ENCODE measurements around the gene ADAMTS12.

DNA sequence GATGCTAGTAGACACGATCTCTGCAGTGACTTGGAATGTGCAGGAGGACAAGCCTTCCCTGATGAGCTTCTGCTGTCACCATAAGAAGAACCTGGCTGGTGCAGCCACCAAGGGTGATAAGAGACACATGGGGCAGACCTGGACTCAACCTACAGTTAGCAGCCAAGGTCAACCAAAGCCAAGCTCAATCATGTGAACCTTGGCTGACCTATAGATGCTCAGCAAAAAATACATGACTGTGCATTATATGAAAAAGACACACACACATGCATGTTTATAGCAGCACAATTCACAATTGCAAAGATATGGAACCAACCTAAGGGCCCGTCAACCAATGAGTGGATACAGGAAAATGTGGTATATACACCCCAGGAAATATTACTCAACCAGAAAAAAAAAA is 364.1 kb downstream of the ADAMTS12 start:
- no peak for TF ChIP-seq POLR2A (IDR thresholded peaks at IDR 0.05)
- TF ChIP-seq, protein P1, sequence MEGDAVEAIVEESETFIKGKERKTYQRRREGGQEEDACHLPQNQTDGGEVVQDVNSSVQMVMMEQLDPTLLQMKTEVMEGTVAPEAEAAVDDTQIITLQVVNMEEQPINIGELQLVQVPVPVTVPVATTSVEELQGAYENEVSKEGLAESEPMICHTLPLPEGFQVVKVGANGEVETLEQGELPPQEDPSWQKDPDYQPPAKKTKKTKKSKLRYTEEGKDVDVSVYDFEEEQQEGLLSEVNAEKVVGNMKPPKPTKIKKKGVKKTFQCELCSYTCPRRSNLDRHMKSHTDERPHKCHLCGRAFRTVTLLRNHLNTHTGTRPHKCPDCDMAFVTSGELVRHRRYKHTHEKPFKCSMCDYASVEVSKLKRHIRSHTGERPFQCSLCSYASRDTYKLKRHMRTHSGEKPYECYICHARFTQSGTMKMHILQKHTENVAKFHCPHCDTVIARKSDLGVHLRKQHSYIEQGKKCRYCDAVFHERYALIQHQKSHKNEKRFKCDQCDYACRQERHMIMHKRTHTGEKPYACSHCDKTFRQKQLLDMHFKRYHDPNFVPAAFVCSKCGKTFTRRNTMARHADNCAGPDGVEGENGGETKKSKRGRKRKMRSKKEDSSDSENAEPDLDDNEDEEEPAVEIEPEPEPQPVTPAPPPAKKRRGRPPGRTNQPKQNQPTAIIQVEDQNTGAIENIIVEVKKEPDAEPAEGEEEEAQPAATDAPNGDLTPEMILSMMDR (IDR thresholded peaks at IDR 0.05) = no peak
